Measurements from ENCODE around the gene JAK2. TPM values are rescaled to one million over a fixed set of nuclear protein-coding genes. Genes with fewer than 3 reads are reported as not detected.
"Not testable (repeated sequence)": the region's sequence is repeated elsewhere in the genome, so short reads cannot be mapped to it uniquely, and the experiment has no call there.

Gene JAK2
- total RNA-seq, 2 experiments from 2014 or later, result 28.4 to 29.0 TPM

GRCh38 chr9:5008202-5008601 lies 23.1 kb downstream of the JAK2 start:
- no peak for TF ChIP-seq CTCF (IDR thresholded peaks at IDR 0.05)
- Mint-ChIP-seq H3K9me3 (peaks cover 10% of the 10 kb centered on the region), H3K4me3 (no peak overlapping the region), H3K27ac (no peak overlapping the region), H3K36me3 (ENCODE audit: low read depth) (peaks cover 48% of the 10 kb centered on the region), H3K27me3 (no peaks in the 10 kb centered on the region), H3K4me1 (ENCODE audit: low read depth) (peaks cover 14% of the 10 kb centered on the region)
- ATAC-seq, result no peak
- intact Hi-C loops (cut with micrococcal nuclease), result no loop called here
- POLR2A ChIA-PET, result interaction anchor here (0.8 kb wide), 1 partner anchor 15 kb away, joined by 4 read pairs; no protein-coding TSS in a partner anchor
- DNase-seq, result no peak
- CTCF ChIA-PET, result interaction anchor here (1.5 kb wide), 1 partner anchor 178 kb away, joined by 3 read pairs; no protein-coding TSS in a partner anchor

GRCh38 chr9:5013374-5013773 lies 28.3 kb downstream of the JAK2 start:
- intact Hi-C loops (cut with micrococcal nuclease), result no loop called here
- peaks cover 7% of the 10 kb centered on the region for H3K4me1 Mint-ChIP-seq (ENCODE audit: low read depth)
- ATAC-seq (no peak), DNase-seq (no peak)
- peaks cover 9% of the 10 kb centered on the region for H3K9me3 Mint-ChIP-seq
- ChIA-PET POLR2A (no interaction called here), CTCF (no interaction called here)
- no peak overlapping the region for H3K27ac Mint-ChIP-seq
- H3K36me3 Mint-ChIP-seq (ENCODE audit: low read depth), result peaks cover 60% of the 10 kb centered on the region
- H3K4me3 Mint-ChIP-seq, result no peak overlapping the region
- no peak for TF ChIP-seq CTCF (IDR thresholded peaks at IDR 0.05)
- H3K27me3 Mint-ChIP-seq, result no peaks in the 10 kb centered on the region

- ATAC-seq (no peak), DNase-seq (no peak)
- Mint-ChIP-seq H3K4me1 (ENCODE audit: low read depth) (peaks cover 7% of the 10 kb centered on the region), H3K27me3 (no peaks in the 10 kb centered on the region), H3K36me3 (ENCODE audit: low read depth) (peaks cover 68% of the 10 kb centered on the region), H3K9me3 (peaks cover 15% of the 10 kb centered on the region), H3K4me3 (no peak overlapping the region), H3K27ac (no peak overlapping the region)
- ChIA-PET CTCF (no interaction called here), POLR2A (no interaction called here)
- TF ChIP-seq CTCF (IDR thresholded peaks at IDR 0.05), result no peak
- intact Hi-C loops (cut with micrococcal nuclease), result no loop called here
These were observed 30.9 kb downstream of the JAK2 start for GRCh38 chr9:5015934-5016333.

- CTCF ChIA-PET, result no interaction called here
These were observed 40.3 kb downstream of the JAK2 start for GRCh38 chr9:5025416-5025815.

GRCh38 chr9:5031941-5032340 lies 46.9 kb downstream of the JAK2 start:
- H3K27me3 Mint-ChIP-seq; DNase-seq; H3K4me3 Mint-ChIP-seq; POLR2A ChIA-PET; H3K4me1 Mint-ChIP-seq (ENCODE audit: low read depth); intact Hi-C loops (cut with micrococcal nuclease); ATAC-seq; H3K27ac Mint-ChIP-seq; CTCF ChIA-PET: not testable (repeated sequence)
- Mint-ChIP-seq H3K36me3 (ENCODE audit: low read depth) (peaks cover 64% of the 10 kb centered on the region), H3K9me3 (peaks cover 13% of the 10 kb centered on the region)

More at GRCh38 chr9:5025416-5025815, 40.3 kb downstream of the JAK2 start:
- Mint-ChIP-seq H3K4me1 (ENCODE audit: low read depth) (peaks cover 8% of the 10 kb centered on the region), H3K36me3 (ENCODE audit: low read depth) (peaks cover 67% of the 10 kb centered on the region), H3K9me3 (peaks cover 3% of the 10 kb centered on the region), H3K4me3 (no peak overlapping the region), H3K27ac (no peak overlapping the region), H3K27me3 (no peaks in the 10 kb centered on the region)
- POLR2A ChIA-PET, result no interaction called here
- ATAC-seq, result no peak
- no peak for TF ChIP-seq CTCF (IDR thresholded peaks at IDR 0.05)
- no peak for DNase-seq
- intact Hi-C loops (cut with micrococcal nuclease), result no loop called here
